HepG2 (cell line): ENCODE measurements around the gene CDCA5. TPM values are rescaled to one million over a fixed set of nuclear protein-coding genes. Genes with fewer than 3 reads are reported as not detected.

Experiments
- ADNP ChIP-seq: sonication (generic); formaldehyde crosslinking; IDR thresholded peaks from 2 replicates; pipeline ENCODE4 v1.4.0; 2020; ENCODE audit warnings: missing genetic modification reagents
- ATAD3A ChIP-seq: sonication (generic); formaldehyde crosslinking; IDR thresholded peaks from 2 replicates; pipeline ENCODE4 v1.4.0; 2020; ENCODE audit warnings: missing genetic modification reagents
- CBX1 ChIP-seq: IDR thresholded peaks from one replicate; pipeline ENCODE4 v1.6.1; 2016; ENCODE audit warnings: antibody characterized with exemption, low read depth
- CCDC6 ChIP-seq: sonication (generic); formaldehyde crosslinking; IDR thresholded peaks from 2 replicates; pipeline ENCODE4 v1.8.1; 2022; ENCODE audit warnings: mild to moderate bottlenecking, missing genetic modification reagents, moderate library complexity
- HINFP ChIP-seq: sonication (generic); formaldehyde crosslinking; IDR thresholded peaks from 2 replicates; pipeline ENCODE4 v1.4.0; 2020; ENCODE audit warnings: low read depth, mild to moderate bottlenecking, missing genetic modification reagents
- IRF9 ChIP-seq: sonication (generic); formaldehyde crosslinking; IDR thresholded peaks from 2 replicates; pipeline ENCODE4 v1.8.0; 2022; ENCODE audit warnings: missing genetic modification reagents, mild to moderate bottlenecking, borderline replicate concordance
- MZF1 ChIP-seq: sonication (generic); formaldehyde crosslinking; IDR thresholded peaks from 2 replicates; pipeline ENCODE4 v1.8.1; 2023; ENCODE audit warnings: mild to moderate bottlenecking, missing genetic modification reagents, borderline replicate concordance
- NFE2 ChIP-seq: sonication (generic); formaldehyde crosslinking; IDR thresholded peaks from 2 replicates; pipeline ENCODE4 v1.4.0; 2020; ENCODE audit warnings: missing genetic modification reagents
- PHF5A ChIP-seq: IDR thresholded peaks from one replicate; pipeline ENCODE4 v1.6.1; 2018; ENCODE audit warnings: low read depth, missing genetic modification reagents; ENCODE audit not compliant: unreplicated experiment
- PHF8 ChIP-seq: sonication (generic); formaldehyde crosslinking; IDR thresholded peaks from 2 replicates; pipeline ENCODE4 v1.5.0; 2020; ENCODE audit warnings: missing genetic modification reagents
- PLSCR1 ChIP-seq: sonication (generic); formaldehyde crosslinking; IDR thresholded peaks from 2 replicates; pipeline ENCODE4 v1.5.0; 2020; ENCODE audit warnings: missing genetic modification reagents, mild to moderate bottlenecking, borderline replicate concordance
- THAP8 ChIP-seq: sonication (generic); formaldehyde crosslinking; IDR thresholded peaks from 2 replicates; pipeline ENCODE4 v1.5.1; 2020; ENCODE audit warnings: missing genetic modification reagents, mild to moderate bottlenecking, borderline replicate concordance
- ZFP1 ChIP-seq: IDR thresholded peaks from 2 replicates; pipeline ENCODE4 v1.6.1; 2016
- ZMAT5 ChIP-seq: sonication (generic); formaldehyde crosslinking; IDR thresholded peaks from 2 replicates; pipeline ENCODE4 v1.5.0; 2020; ENCODE audit warnings: mild to moderate bottlenecking, low read depth, missing genetic modification reagents, borderline replicate concordance
- ZNF124 ChIP-seq: sonication (generic); formaldehyde crosslinking; IDR thresholded peaks from 2 replicates; pipeline ENCODE4 v1.4.0; 2020; ENCODE audit warnings: missing genetic modification reagents
- ZNF18 ChIP-seq: sonication (generic); formaldehyde crosslinking; IDR thresholded peaks from 2 replicates; pipeline ENCODE4 v1.8.0; 2022; ENCODE audit warnings: mild to moderate bottlenecking, missing genetic modification reagents; ENCODE audit not compliant: insufficient replicate concordance
- ZNF253 ChIP-seq: sonication (generic); formaldehyde crosslinking; IDR thresholded peaks from 2 replicates; pipeline ENCODE4 v1.8.0; 2022; ENCODE audit warnings: mild to moderate bottlenecking, missing genetic modification reagents, borderline replicate concordance
- ZNF276 ChIP-seq: sonication (generic); formaldehyde crosslinking; IDR thresholded peaks from 2 replicates; pipeline ENCODE4 v1.4.0; 2020; ENCODE audit warnings: mild to moderate bottlenecking, low read depth, missing genetic modification reagents
- ZNF383 ChIP-seq: sonication (generic); formaldehyde crosslinking; IDR thresholded peaks from 2 replicates; pipeline ENCODE4 v1.4.0; 2020; ENCODE audit warnings: missing genetic modification reagents, mild to moderate bottlenecking, borderline replicate concordance
- ZNF614 ChIP-seq: IDR thresholded peaks from 2 replicates; pipeline ENCODE4 v1.6.1; 2018; ENCODE audit warnings: missing biosample characterization, missing genetic modification reagents, inconsistent platforms, borderline replicate concordance
- ZNF883 ChIP-seq: sonication (generic); formaldehyde crosslinking; IDR thresholded peaks from 2 replicates; pipeline ENCODE4 v1.5.1; 2020; ENCODE audit warnings: mild to moderate bottlenecking, missing genetic modification reagents; ENCODE audit errors: not compliant biosample characterization
- polyA plus RNA-seq, 8 experiments: library from polyadenylated mRNA; depleted of rRNA in 3 of 8; stranded (reverse) in 7 of 8; unstranded in 1 of 8; fragments of >200 nt; fragmentation: Illumina TruSeq in 4 of 8; extraction: Trizol in 4 of 8; gene quantifications; 2 replicates each; pipeline versions ENCODE4 v1.2.1 to v1.2.3, GENCODE V29; 2011 to 2016; ENCODE audit warnings: low read depth in 4 of 8, missing spikeins in 1 of 8, mixed read lengths in 1 of 8; ENCODE audit not compliant: insufficient read depth in 1 of 8
- total RNA-seq, 5 experiments: library from RNA; depleted of rRNA; stranded (reverse); fragments of >200 nt; fragmentation: Illumina TruSeq; extraction: Trizol; gene quantifications; 2 replicates each; pipeline ENCODE4 v1.2.3, GENCODE V29; 2016; ENCODE audit warnings: low read depth in 1 of 5

The CDCA5 gene
- total and polyA plus RNA-seq, 2 of the 13 experiments (the other 11 are each of a cell fraction or from before 2014, with no cell fraction given), result 13.5 to 50.6 TPM

GRCh38 chr11:65040847-65041622, 42.8 kb downstream of the CDCA5 start, which contains the start of gene SAC3D1 (continued):
- TF ChIP-seq ADNP (CRISPR knock-in tag) (no peak), ZNF883 (no peak), PHF5A (peak; percentile 38), PLSCR1 (no peak), ZNF383 (no peak), ZNF276 (CRISPR knock-in tag) (no peak; the same call in 1 of the 2 replicates), ZNF614 (CRISPR knock-in tag) (0 out of 2 replicates have a peak, but pooled peaks have one; percentile 39), PHF8 (CRISPR knock-in tag) (peak; percentile 66), MZF1 (CRISPR knock-in tag) (no peak), HINFP (CRISPR knock-in tag) (0 out of 2 replicates have a peak, but pooled peaks have one; percentile 9), CBX1 (no peak), THAP8 (no peak), ZNF18 (CRISPR knock-in tag) (peak; percentile 69), ZNF124 (0 out of 2 replicates have a peak, but pooled peaks have one; percentile 13), IRF9 (CRISPR knock-in tag) (0 out of 2 replicates have a peak, but pooled peaks have one; percentile 19), ATAD3A (CRISPR knock-in tag) (no peak), ZMAT5 (CRISPR knock-in tag) (no peak), ZNF253 (CRISPR knock-in tag) (0 out of 2 replicates have a peak, but pooled peaks have one; percentile 17), CCDC6 (CRISPR knock-in tag) (peak; percentile 66), ZFP1 (no peak), NFE2 (CRISPR knock-in tag) (no peak)
